Prostate gland (tissue), 1 donor: ENCODE results near the gene CORO6.

Source experiments
- POLR2A ChIP-seq: fragments of 450-650 bp; IDR thresholded peaks from one replicate; pipeline ENCODE4 v1.6.1; 2016; ENCODE audit warnings: antibody characterized with exemption, mild to moderate bottlenecking
- POLR2AphosphoS5 ChIP-seq: sonication (generic); formaldehyde crosslinking; IDR thresholded peaks from one replicate; pipeline ENCODE4 v1.6.1; 2017; ENCODE audit warnings: antibody characterized with exemption

GRCh38 chr17:29595107-29595942, 27.4 kb downstream of the CORO6 start:
- TF ChIP-seq POLR2AphosphoS5 (no peak), POLR2A (no peak)
